Measurements from ENCODE around the gene ZZZ3. TPM values are rescaled to one million over a fixed set of nuclear protein-coding genes. Genes with fewer than 3 reads are reported as not detected.

Gene ZZZ3
- total and polyA plus RNA-seq, 2 of the 8 experiments (the other 6 are each of a cell fraction or from before 2014, with no cell fraction given) = 12.8 to 54.6 TPM

DNA sequence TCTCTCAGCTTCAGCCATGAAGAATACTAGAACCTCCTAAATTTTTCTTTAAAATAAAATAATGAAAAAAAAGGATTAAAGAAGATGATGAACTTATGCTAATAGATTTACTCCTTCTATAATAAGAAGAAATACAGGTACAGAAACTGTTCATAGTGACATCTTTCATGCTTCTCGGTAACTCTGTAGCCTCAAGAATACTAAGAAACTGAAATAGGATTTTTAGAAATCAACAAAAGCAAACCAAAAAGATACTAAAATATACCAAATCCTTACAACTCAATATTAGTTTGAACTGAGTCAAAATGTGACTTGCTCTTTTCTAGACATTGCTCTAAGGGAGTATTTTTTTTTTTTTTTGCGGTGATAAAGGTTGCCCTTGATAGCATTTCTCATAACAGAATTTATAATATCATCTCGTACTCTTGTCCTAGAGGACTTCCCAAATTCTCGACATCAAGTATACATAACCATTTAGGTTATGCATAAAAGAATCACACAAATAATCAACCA is 42.8 kb downstream of the ZZZ3 start (continued):
- TF ChIP-seq, protein P1, sequence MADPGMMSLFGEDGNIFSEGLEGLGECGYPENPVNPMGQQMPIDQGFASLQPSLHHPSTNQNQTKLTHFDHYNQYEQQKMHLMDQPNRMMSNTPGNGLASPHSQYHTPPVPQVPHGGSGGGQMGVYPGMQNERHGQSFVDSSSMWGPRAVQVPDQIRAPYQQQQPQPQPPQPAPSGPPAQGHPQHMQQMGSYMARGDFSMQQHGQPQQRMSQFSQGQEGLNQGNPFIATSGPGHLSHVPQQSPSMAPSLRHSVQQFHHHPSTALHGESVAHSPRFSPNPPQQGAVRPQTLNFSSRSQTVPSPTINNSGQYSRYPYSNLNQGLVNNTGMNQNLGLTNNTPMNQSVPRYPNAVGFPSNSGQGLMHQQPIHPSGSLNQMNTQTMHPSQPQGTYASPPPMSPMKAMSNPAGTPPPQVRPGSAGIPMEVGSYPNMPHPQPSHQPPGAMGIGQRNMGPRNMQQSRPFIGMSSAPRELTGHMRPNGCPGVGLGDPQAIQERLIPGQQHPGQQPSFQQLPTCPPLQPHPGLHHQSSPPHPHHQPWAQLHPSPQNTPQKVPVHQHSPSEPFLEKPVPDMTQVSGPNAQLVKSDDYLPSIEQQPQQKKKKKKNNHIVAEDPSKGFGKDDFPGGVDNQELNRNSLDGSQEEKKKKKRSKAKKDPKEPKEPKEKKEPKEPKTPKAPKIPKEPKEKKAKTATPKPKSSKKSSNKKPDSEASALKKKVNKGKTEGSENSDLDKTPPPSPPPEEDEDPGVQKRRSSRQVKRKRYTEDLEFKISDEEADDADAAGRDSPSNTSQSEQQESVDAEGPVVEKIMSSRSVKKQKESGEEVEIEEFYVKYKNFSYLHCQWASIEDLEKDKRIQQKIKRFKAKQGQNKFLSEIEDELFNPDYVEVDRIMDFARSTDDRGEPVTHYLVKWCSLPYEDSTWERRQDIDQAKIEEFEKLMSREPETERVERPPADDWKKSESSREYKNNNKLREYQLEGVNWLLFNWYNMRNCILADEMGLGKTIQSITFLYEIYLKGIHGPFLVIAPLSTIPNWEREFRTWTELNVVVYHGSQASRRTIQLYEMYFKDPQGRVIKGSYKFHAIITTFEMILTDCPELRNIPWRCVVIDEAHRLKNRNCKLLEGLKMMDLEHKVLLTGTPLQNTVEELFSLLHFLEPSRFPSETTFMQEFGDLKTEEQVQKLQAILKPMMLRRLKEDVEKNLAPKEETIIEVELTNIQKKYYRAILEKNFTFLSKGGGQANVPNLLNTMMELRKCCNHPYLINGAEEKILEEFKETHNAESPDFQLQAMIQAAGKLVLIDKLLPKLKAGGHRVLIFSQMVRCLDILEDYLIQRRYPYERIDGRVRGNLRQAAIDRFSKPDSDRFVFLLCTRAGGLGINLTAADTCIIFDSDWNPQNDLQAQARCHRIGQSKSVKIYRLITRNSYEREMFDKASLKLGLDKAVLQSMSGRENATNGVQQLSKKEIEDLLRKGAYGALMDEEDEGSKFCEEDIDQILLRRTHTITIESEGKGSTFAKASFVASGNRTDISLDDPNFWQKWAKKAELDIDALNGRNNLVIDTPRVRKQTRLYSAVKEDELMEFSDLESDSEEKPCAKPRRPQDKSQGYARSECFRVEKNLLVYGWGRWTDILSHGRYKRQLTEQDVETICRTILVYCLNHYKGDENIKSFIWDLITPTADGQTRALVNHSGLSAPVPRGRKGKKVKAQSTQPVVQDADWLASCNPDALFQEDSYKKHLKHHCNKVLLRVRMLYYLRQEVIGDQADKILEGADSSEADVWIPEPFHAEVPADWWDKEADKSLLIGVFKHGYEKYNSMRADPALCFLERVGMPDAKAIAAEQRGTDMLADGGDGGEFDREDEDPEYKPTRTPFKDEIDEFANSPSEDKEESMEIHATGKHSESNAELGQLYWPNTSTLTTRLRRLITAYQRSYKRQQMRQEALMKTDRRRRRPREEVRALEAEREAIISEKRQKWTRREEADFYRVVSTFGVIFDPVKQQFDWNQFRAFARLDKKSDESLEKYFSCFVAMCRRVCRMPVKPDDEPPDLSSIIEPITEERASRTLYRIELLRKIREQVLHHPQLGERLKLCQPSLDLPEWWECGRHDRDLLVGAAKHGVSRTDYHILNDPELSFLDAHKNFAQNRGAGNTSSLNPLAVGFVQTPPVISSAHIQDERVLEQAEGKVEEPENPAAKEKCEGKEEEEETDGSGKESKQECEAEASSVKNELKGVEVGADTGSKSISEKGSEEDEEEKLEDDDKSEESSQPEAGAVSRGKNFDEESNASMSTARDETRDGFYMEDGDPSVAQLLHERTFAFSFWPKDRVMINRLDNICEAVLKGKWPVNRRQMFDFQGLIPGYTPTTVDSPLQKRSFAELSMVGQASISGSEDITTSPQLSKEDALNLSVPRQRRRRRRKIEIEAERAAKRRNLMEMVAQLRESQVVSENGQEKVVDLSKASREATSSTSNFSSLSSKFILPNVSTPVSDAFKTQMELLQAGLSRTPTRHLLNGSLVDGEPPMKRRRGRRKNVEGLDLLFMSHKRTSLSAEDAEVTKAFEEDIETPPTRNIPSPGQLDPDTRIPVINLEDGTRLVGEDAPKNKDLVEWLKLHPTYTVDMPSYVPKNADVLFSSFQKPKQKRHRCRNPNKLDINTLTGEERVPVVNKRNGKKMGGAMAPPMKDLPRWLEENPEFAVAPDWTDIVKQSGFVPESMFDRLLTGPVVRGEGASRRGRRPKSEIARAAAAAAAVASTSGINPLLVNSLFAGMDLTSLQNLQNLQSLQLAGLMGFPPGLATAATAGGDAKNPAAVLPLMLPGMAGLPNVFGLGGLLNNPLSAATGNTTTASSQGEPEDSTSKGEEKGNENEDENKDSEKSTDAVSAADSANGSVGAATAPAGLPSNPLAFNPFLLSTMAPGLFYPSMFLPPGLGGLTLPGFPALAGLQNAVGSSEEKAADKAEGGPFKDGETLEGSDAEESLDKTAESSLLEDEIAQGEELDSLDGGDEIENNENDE (IDR thresholded peaks at IDR 0.05; ENCODE audit: insufficient replicate concordance, low read length) = no peak
- no peak for TF ChIP-seq SIN3A (conservative IDR thresholded peaks at IDR 0.05 in 1 of 2, IDR thresholded peaks at IDR 0.05 in 1 of 2; ENCODE audit: low read depth in 1 of 2, low read length in 2 of 2)
- TF ChIP-seq CBX8 (IDR thresholded peaks at IDR 0.05; ENCODE audit: borderline replicate concordance, low read depth, low read length) = no peak

Measured in H1 (cell line).